ENCODE data around the gene ARAP2. TPM values are rescaled to one million over a fixed set of nuclear protein-coding genes. Genes with fewer than 3 reads are reported as not detected.

Gene ARAP2
- total RNA-seq, 2 experiments from 2014 or later = 40.0 to 42.5 TPM

GRCh38 chr4:36039026-36039425 lies 205.3 kb downstream of the ARAP2 start:
- POLR2A ChIA-PET = no interaction called here
- H3K27me3 Mint-ChIP-seq = no peaks in the 10 kb centered on the region
- H3K27ac Mint-ChIP-seq = no peak overlapping the region
- H3K4me3 Mint-ChIP-seq = no peak overlapping the region
- intact Hi-C loops (cut with DNase I, micrococcal nuclease) = no loop called here
- H3K36me3 Mint-ChIP-seq (ENCODE audit: low read depth) = peaks cover 2% of the 10 kb centered on the region
- DNase-seq = no peak
- H3K4me1 Mint-ChIP-seq = peaks cover 2% of the 10 kb centered on the region
- CTCF ChIA-PET = interaction anchor here (0.6 kb wide), 1 partner anchor 359 kb away, joined by 3 read pairs; no protein-coding TSS in a partner anchor
- no peaks in the 10 kb centered on the region for H3K9me3 Mint-ChIP-seq (ENCODE audit: low read depth)
- ATAC-seq = no peak

- intact Hi-C loops (cut with DNase I, micrococcal nuclease) = no loop called here
- H3K4me1 Mint-ChIP-seq = peaks cover 2% of the 10 kb centered on the region
- no peak for ATAC-seq
- no peaks in the 10 kb centered on the region for H3K9me3 Mint-ChIP-seq (ENCODE audit: low read depth)
- H3K27me3 Mint-ChIP-seq = no peaks in the 10 kb centered on the region
- ChIA-PET POLR2A (no interaction called here), CTCF (interaction anchor here (0.6 kb wide), 1 partner anchor 360 kb away, joined by 3 read pairs; no protein-coding TSS in a partner anchor)
- no peak overlapping the region for H3K4me3 Mint-ChIP-seq
- peaks cover 2% of the 10 kb centered on the region for H3K36me3 Mint-ChIP-seq (ENCODE audit: low read depth)
- DNase-seq = no peak
- H3K27ac Mint-ChIP-seq = no peak overlapping the region
Measured at GRCh38 chr4:36038491-36038890, 205.8 kb downstream of the ARAP2 start.

DNA sequence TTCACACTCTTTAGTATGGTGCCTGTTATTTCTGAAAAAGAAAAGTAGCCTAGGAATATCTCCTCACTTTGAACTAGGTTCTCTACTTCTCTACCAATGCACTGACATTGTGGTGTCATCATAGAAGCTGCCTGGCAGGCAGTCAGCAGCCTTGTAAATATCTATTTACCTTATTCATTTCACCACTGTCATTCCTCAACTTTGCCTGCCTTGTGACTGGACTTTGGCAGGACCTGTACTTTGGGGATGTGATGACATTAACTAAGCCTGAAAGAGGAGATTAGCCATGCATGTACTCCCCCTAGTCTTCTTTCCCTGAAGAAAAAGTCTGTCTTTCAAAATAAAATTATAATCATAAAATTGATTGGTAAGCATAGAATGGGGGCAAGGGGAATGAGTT lies 207.2 kb downstream of the ARAP2 start:
- H3K9me3 Mint-ChIP-seq (ENCODE audit: low read depth) = no peaks in the 10 kb centered on the region
- H3K4me1 Mint-ChIP-seq = peaks cover 2% of the 10 kb centered on the region
- DNase-seq (no peak), ATAC-seq (no peak)
- H3K36me3 Mint-ChIP-seq (ENCODE audit: low read depth) = peaks cover 2% of the 10 kb centered on the region
- ChIA-PET POLR2A (no interaction called here), CTCF (no interaction called here)
- H3K27ac Mint-ChIP-seq = no peak overlapping the region
- H3K4me3 Mint-ChIP-seq = no peak overlapping the region
- H3K27me3 Mint-ChIP-seq = no peaks in the 10 kb centered on the region
- intact Hi-C loops (cut with DNase I, micrococcal nuclease) = no loop called here

DNA sequence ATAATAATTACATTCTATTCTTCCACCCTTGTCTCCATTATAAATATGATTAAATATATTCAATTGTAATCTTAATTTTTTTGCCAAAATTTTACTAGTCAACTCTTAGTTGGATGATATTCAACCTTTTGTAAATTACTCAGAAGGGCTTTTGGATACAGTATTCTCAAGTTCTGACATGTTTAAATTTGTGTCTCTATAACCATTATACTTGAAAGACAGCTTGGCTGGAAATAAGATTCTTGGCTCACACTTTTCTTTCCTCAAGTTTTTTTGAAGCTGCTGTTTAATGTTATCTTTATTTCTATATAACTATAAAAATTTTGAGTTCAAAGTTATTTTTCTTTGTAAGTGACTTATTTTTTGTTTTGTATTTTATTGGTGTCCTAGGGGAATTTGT lies 214.4 kb downstream of the ARAP2 start:
- POLR2A ChIA-PET = interaction anchor here (0.7 kb wide), 1 partner anchor 435 kb away, joined by 13 read pairs; no protein-coding TSS in a partner anchor
- Mint-ChIP-seq H3K36me3 (ENCODE audit: low read depth) (no peaks in the 10 kb centered on the region), H3K27me3 (no peaks in the 10 kb centered on the region), H3K4me1 (peaks cover under 1% of the 10 kb centered on the region), H3K9me3 (ENCODE audit: low read depth) (no peaks in the 10 kb centered on the region), H3K4me3 (no peak overlapping the region), H3K27ac (no peak overlapping the region)
- intact Hi-C loops (cut with DNase I, micrococcal nuclease) = no loop called here
- DNase-seq (no peak), ATAC-seq (no peak)
- CTCF ChIA-PET = no interaction called here

GRCh38 chr4:36027203-36027602 lies 217.1 kb downstream of the ARAP2 start:
- no peaks in the 10 kb centered on the region for H3K27me3 Mint-ChIP-seq
- H3K4me3 Mint-ChIP-seq = no peak overlapping the region
- CTCF ChIA-PET = no interaction called here
- no peak overlapping the region for H3K27ac Mint-ChIP-seq
- H3K9me3 Mint-ChIP-seq (ENCODE audit: low read depth) = no peaks in the 10 kb centered on the region
- POLR2A ChIA-PET = no interaction called here
- intact Hi-C loops (cut with DNase I, micrococcal nuclease) = no loop called here
- DNase-seq (no peak), ATAC-seq (no peak)
- no peaks in the 10 kb centered on the region for H3K36me3 Mint-ChIP-seq (ENCODE audit: low read depth)
- H3K4me1 Mint-ChIP-seq = no peaks in the 10 kb centered on the region

- H3K27ac Mint-ChIP-seq = no peak overlapping the region
- CTCF ChIA-PET = no interaction called here
- intact Hi-C loops (cut with DNase I, micrococcal nuclease) = no loop called here
Measured at GRCh38 chr4:36026348-36026880, 217.9 kb downstream of the ARAP2 start.

GRCh38 chr4:36024901-36025660 lies 219.2 kb downstream of the ARAP2 start:
- Mint-ChIP-seq H3K4me3 (no peak overlapping the region), H3K9me3 (ENCODE audit: low read depth) (no peaks in the 10 kb centered on the region), H3K36me3 (ENCODE audit: low read depth) (no peaks in the 10 kb centered on the region), H3K27ac (no peak overlapping the region), H3K27me3 (no peaks in the 10 kb centered on the region), H3K4me1 (no peaks in the 10 kb centered on the region)
- ChIA-PET POLR2A (no interaction called here), CTCF (interaction anchor here (0.7 to 1.0 kb wide), 2 partner anchors 104 to 306 kb away, joined by 3 read pairs; no protein-coding TSS in a partner anchor)
- intact Hi-C loops (cut with DNase I, micrococcal nuclease) = no loop called here
- DNase-seq (no peak), ATAC-seq (no peak)

More at GRCh38 chr4:36026348-36026880, 217.9 kb downstream of the ARAP2 start:
- POLR2A ChIA-PET = no interaction called here
- Mint-ChIP-seq H3K4me3 (no peak overlapping the region), H3K36me3 (ENCODE audit: low read depth) (no peaks in the 10 kb centered on the region), H3K4me1 (no peaks in the 10 kb centered on the region), H3K27me3 (no peaks in the 10 kb centered on the region), H3K9me3 (ENCODE audit: low read depth) (no peaks in the 10 kb centered on the region)
- DNase-seq = no peak
- ATAC-seq = no peak

GRCh38 chr4:36020351-36020750 lies 224.0 kb downstream of the ARAP2 start:
- intact Hi-C loops (cut with DNase I, micrococcal nuclease) = no loop called here
- H3K27me3 Mint-ChIP-seq = no peaks in the 10 kb centered on the region
- H3K36me3 Mint-ChIP-seq (ENCODE audit: low read depth) = no peaks in the 10 kb centered on the region
- ChIA-PET CTCF (no interaction called here), POLR2A (no interaction called here)
- no peaks in the 10 kb centered on the region for H3K9me3 Mint-ChIP-seq (ENCODE audit: low read depth)
- no peaks in the 10 kb centered on the region for H3K4me1 Mint-ChIP-seq
- ATAC-seq (no peak), DNase-seq (no peak)
- H3K4me3 Mint-ChIP-seq = no peak overlapping the region
- H3K27ac Mint-ChIP-seq = no peak overlapping the region

Other genes with a start within 250 kb of the ARAP2 start
- gene DTHD1, start 37.1 kb upstream of the ARAP2 start, total RNA-seq = under 1 TPM; 0.73 to 0.76 TPM

Data from activated CD4-positive, alpha-beta T cell treated with anti-CD3 and anti-CD28 coated beads for 36 hours (primary cell).